GM06990 (cell line): ENCODE results near the gene TNFAIP3.

ENCODE experiments used
- DNase-seq: peaks from one replicate; pipeline ENCODE4 v3.0.0-alpha.2; 2011; ENCODE audit not compliant: insufficient read length; ENCODE audit errors: extremely low read depth
- H3K27me3 ChIP-seq: replicated peaks from 2 replicates; pipeline ENCODE4 v1.6.0; 2011; ENCODE audit warnings: low read length; ENCODE audit not compliant: control insufficient read depth, insufficient read depth
- H3K36me3 ChIP-seq: 2 replicates; pipeline ENCODE4 v1.5.1; 2011; ENCODE audit warnings: low read length; ENCODE audit not compliant: control insufficient read depth, insufficient read depth
- H3K4me3 ChIP-seq: replicated peaks from 2 replicates; pipeline ENCODE4 v1.5.1; 2011; ENCODE audit warnings: low read depth, mild to moderate bottlenecking, control low read depth, low read length
- CTCF ChIP-seq: IDR thresholded peaks from 2 replicates; pipeline ENCODE4 v1.5.1; 2011; ENCODE audit warnings: low read length, control low read depth, mild to moderate bottlenecking, inconsistent platforms; ENCODE audit not compliant: insufficient read depth, poor library complexity, severe bottlenecking

TNFAIP3 gene

GRCh38 chr6:137863091-137863797 lies 3.8 kb upstream of the TNFAIP3 start:
- no peaks in the 10 kb centered on the region for H3K27me3 ChIP-seq
- no peaks in the 10 kb centered on the region for H3K36me3 ChIP-seq
- no peak overlapping the region for H3K4me3 ChIP-seq
- no peak for TF ChIP-seq CTCF
- no peak for DNase-seq

GRCh38 chr6:137864812-137865508 lies 2.1 kb upstream of the TNFAIP3 start:
- Histone ChIP-seq H3K36me3 (no peaks in the 10 kb centered on the region), H3K27me3 (no peaks in the 10 kb centered on the region), H3K4me3 (no peak overlapping the region)
- DNase-seq, result no peak
- no peak for TF ChIP-seq CTCF

GRCh38 chr6:137866200-137866913 lies 702 bp upstream of the TNFAIP3 start:
- TF ChIP-seq CTCF, result no peak
- Histone ChIP-seq H3K4me3 (peak overlapping the region; percentile 69), H3K27me3 (no peaks in the 10 kb centered on the region), H3K36me3 (peaks cover 2% of the 10 kb centered on the region; the same call in 1 of the 2 replicates)
- no peak for DNase-seq

- H3K36me3 ChIP-seq, result peaks cover 5% of the 10 kb centered on the region; the same call in 1 of the 2 replicates
- DNase-seq, result peak; percentile 61
These were observed 838 bp downstream of the TNFAIP3 start for GRCh38 chr6:137867685-137868509.

More at GRCh38 chr6:137867685-137868509, 838 bp downstream of the TNFAIP3 start:
- TF ChIP-seq CTCF, result no peak
- H3K27me3 ChIP-seq, result no peaks in the 10 kb centered on the region
- H3K4me3 ChIP-seq, result peak overlapping the region; percentile 95
